Skeletal muscle tissue (tissue), 4 donors: ENCODE results near the gene CELSR3. TPM values are rescaled to one million over a fixed set of nuclear protein-coding genes. Genes with fewer than 3 reads are reported as not detected.

Experiments
- H3K27ac ChIP-seq: one replicate; pipeline ENCODE4 v1.7.0; 2013; ENCODE audit warnings: mild to moderate bottlenecking, low read depth, low read length, inconsistent platforms
- H3K27me3 ChIP-seq, 3 donors: one replicate each; pipeline ENCODE4 v1.7.0; 2013; ENCODE audit warnings: low read length in 3 of 3; ENCODE audit not compliant: control insufficient read depth in 3 of 3, insufficient read depth in 3 of 3
- H3K36me3 ChIP-seq, 3 donors: one replicate each; pipeline ENCODE4 v1.7.0; 2013; ENCODE audit warnings: low read length in 3 of 3; ENCODE audit not compliant: control insufficient read depth in 3 of 3, insufficient read depth in 3 of 3
- H3K4me1 ChIP-seq, 3 donors: one replicate each; pipeline ENCODE4 v1.7.0; 2013; ENCODE audit warnings: low read length in 3 of 3, mild to moderate bottlenecking in 3 of 3; ENCODE audit not compliant: control insufficient read depth in 3 of 3, insufficient read depth in 3 of 3
- H3K4me3 ChIP-seq, 3 donors: one replicate each; pipeline ENCODE4 v1.7.0; 2013; ENCODE audit warnings: low read length in 3 of 3
- H3K9ac ChIP-seq, 3 donors: one replicate each; pipeline ENCODE4 v1.7.0; 2013; ENCODE audit warnings: low read length in 3 of 3, mild to moderate bottlenecking in 3 of 3, moderate library complexity in 2 of 3, low read depth in 1 of 3
- H3K9me3 ChIP-seq, 3 donors: one replicate each; pipeline ENCODE4 v1.7.0; 2013; ENCODE audit warnings: low read length in 3 of 3; ENCODE audit not compliant: control insufficient read depth in 3 of 3
- total RNA-seq: library from RNA; depleted of rRNA; stranded (reverse); fragments of >200 nt; gene quantifications from one replicate; pipeline ENCODE4 v1.2.3, GENCODE V29; 2014
- donor health status: Osteomylitis.

Gene CELSR3
- total RNA-seq, 1 donor from 2014 or later = under 0.01 TPM

GRCh38 chr3:48663489-48664312 is 1.0 kb upstream of the CELSR3 start:
- Histone ChIP-seq H3K4me3 (peak overlapping the region; percentile 38 to 69 (median 52)), H3K27me3 (peaks cover 36 to 57% (median 44%) of the 10 kb centered on the region in 3 donors), H3K27ac (peak overlapping the region; percentile 19), H3K36me3 (no peaks in the 10 kb centered on the region), H3K9me3 (no peaks in the 10 kb centered on the region), H3K4me1 (peaks cover 9 to 16% (median 16%) of the 10 kb centered on the region in 3 donors), H3K9ac (peak overlapping the region in 1 of 3 donors; percentile 6)

- Histone ChIP-seq H3K4me3 (no peak overlapping the region), H3K4me1 (peaks cover 9 to 16% (median 16%) of the 10 kb centered on the region in 3 donors), H3K27ac (no peak overlapping the region), H3K9ac (no peak overlapping the region), H3K9me3 (no peaks in the 10 kb centered on the region), H3K36me3 (no peaks in the 10 kb centered on the region), H3K27me3 (peaks cover 39 to 70% (median 53%) of the 10 kb centered on the region in 3 donors)
Observed at GRCh38 chr3:48662145-48662752, 437 bp downstream of the CELSR3 start.

GRCh38 chr3:48661501-48662144 is 1.1 kb downstream of the CELSR3 start:
- no peaks in the 10 kb centered on the region for H3K36me3 ChIP-seq
- peaks cover 39 to 72% (median 53%) of the 10 kb centered on the region in 3 donors for H3K27me3 ChIP-seq
- peaks cover 11 to 19% (median 18%) of the 10 kb centered on the region in 3 donors for H3K4me1 ChIP-seq
- peak overlapping the region in 1 of 3 donors; percentile 35 for H3K4me3 ChIP-seq
- H3K27ac ChIP-seq = no peak overlapping the region
- no peaks in the 10 kb centered on the region for H3K9me3 ChIP-seq
- H3K9ac ChIP-seq = no peak overlapping the region

GRCh38 chr3:48660800-48661400 is 1.8 kb downstream of the CELSR3 start:
- Histone ChIP-seq H3K27me3 (peaks cover 39 to 72% (median 53%) of the 10 kb centered on the region in 3 donors), H3K4me3 (no peak overlapping the region), H3K9me3 (no peaks in the 10 kb centered on the region), H3K9ac (no peak overlapping the region), H3K36me3 (no peaks in the 10 kb centered on the region), H3K27ac (no peak overlapping the region), H3K4me1 (peaks cover 12 to 25% (median 22%) of the 10 kb centered on the region in 3 donors)

- H3K36me3 ChIP-seq = no peaks in the 10 kb centered on the region
- no peak overlapping the region for H3K27ac ChIP-seq
- H3K9ac ChIP-seq = peak overlapping the region in 2 of 3 donors; percentile 45 to 60
- H3K27me3 ChIP-seq = peaks cover 21 to 46% (median 35%) of the 10 kb centered on the region in 3 donors
- peaks cover 9 to 19% (median 11%) of the 10 kb centered on the region in 3 donors for H3K4me1 ChIP-seq
- H3K9me3 ChIP-seq = no peaks in the 10 kb centered on the region
- peak overlapping the region; percentile 43 to 69 (median 67) for H3K4me3 ChIP-seq
Observed at GRCh38 chr3:48656841-48657281, 5.8 kb downstream of the CELSR3 start.

GRCh38 chr3:48656061-48656840 is 6.4 kb downstream of the CELSR3 start:
- peak overlapping the region in 2 of 3 donors; percentile 45 to 60 for H3K9ac ChIP-seq
- H3K9me3 ChIP-seq = no peaks in the 10 kb centered on the region
- peaks cover 5 to 15% (median 8%) of the 10 kb centered on the region in 3 donors for H3K4me1 ChIP-seq
- peaks cover 21 to 42% (median 34%) of the 10 kb centered on the region in 3 donors for H3K27me3 ChIP-seq
- H3K36me3 ChIP-seq = no peaks in the 10 kb centered on the region
- no peak overlapping the region for H3K27ac ChIP-seq
- peak overlapping the region; percentile 43 to 69 (median 67) for H3K4me3 ChIP-seq

- peaks cover 3 to 20% (median 6%) of the 10 kb centered on the region in 3 donors for H3K4me1 ChIP-seq
- H3K36me3 ChIP-seq = no peaks in the 10 kb centered on the region
- peak overlapping the region in 2 of 3 donors; percentile 22 to 67 for H3K4me3 ChIP-seq
- no peak overlapping the region for H3K27ac ChIP-seq
- peaks cover 15 to 35% (median 30%) of the 10 kb centered on the region in 3 donors for H3K27me3 ChIP-seq
- H3K9ac ChIP-seq = no peak overlapping the region
- H3K9me3 ChIP-seq = no peaks in the 10 kb centered on the region
Observed at GRCh38 chr3:48655606-48656005, 7.1 kb downstream of the CELSR3 start.

GRCh38 chr3:48655063-48655462 is 7.6 kb downstream of the CELSR3 start:
- H3K4me3 ChIP-seq = no peak overlapping the region
- H3K9me3 ChIP-seq = no peaks in the 10 kb centered on the region
- H3K36me3 ChIP-seq = no peaks in the 10 kb centered on the region
- H3K27me3 ChIP-seq = peaks cover 10 to 30% (median 25%) of the 10 kb centered on the region in 3 donors
- no peak overlapping the region for H3K27ac ChIP-seq
- no peak overlapping the region for H3K9ac ChIP-seq
- H3K4me1 ChIP-seq = peaks cover 3 to 21% (median 6%) of the 10 kb centered on the region in 3 donors
